HepG2 (cell line): ENCODE results near the gene FAM161A. TPM values are rescaled to one million over a fixed set of nuclear protein-coding genes. Genes with fewer than 3 reads are reported as not detected.

Source experiments
- CREBL2 ChIP-seq: sonication (generic); formaldehyde crosslinking; IDR thresholded peaks from 2 replicates; pipeline ENCODE4 v1.8.1; 2023; ENCODE audit warnings: missing genetic modification reagents, mild to moderate bottlenecking, borderline replicate concordance
- ERF ChIP-seq: IDR thresholded peaks from 2 replicates; pipeline ENCODE4 v1.6.1; 2018; ENCODE audit warnings: missing biosample characterization, missing genetic modification reagents
- GATA4 ChIP-seq: sonication (generic); IDR thresholded peaks from 2 replicates; pipeline ENCODE4 v1.6.1; 2016; ENCODE audit warnings: antibody characterized with exemption, low read depth, borderline replicate concordance
- PRDM10 ChIP-seq: sonication (generic); formaldehyde crosslinking; IDR thresholded peaks from 2 replicates; pipeline ENCODE4 v1.4.0; 2020; ENCODE audit warnings: low read depth, missing genetic modification reagents
- SNAPC5 ChIP-seq: sonication (generic); formaldehyde crosslinking; IDR thresholded peaks from 2 replicates; pipeline ENCODE4 v1.8.1; 2023; ENCODE audit warnings: mild to moderate bottlenecking, missing genetic modification reagents, borderline replicate concordance
- SRSF4 ChIP-seq: fragments of 200-400 bp; formaldehyde crosslinking; IDR thresholded peaks from one replicate; pipeline ENCODE4 v1.6.1; 2018; ENCODE audit warnings: mild to moderate bottlenecking, low read depth, low read length, moderate library complexity; ENCODE audit not compliant: poor library complexity, severe bottlenecking
- ZNF280B ChIP-seq: sonication (generic); formaldehyde crosslinking; IDR thresholded peaks from 2 replicates; pipeline ENCODE4 v1.5.0; 2020; ENCODE audit warnings: missing genetic modification reagents, mild to moderate bottlenecking, borderline replicate concordance
- ZNF609 ChIP-seq: sonication (generic); formaldehyde crosslinking; IDR thresholded peaks from 2 replicates; pipeline ENCODE4 v1.4.0; 2020; ENCODE audit warnings: mild to moderate bottlenecking, missing genetic modification reagents, borderline replicate concordance
- ZUFSP ChIP-seq: sonication (generic); formaldehyde crosslinking; IDR thresholded peaks from 2 replicates; pipeline ENCODE4 v1.9.0; 2021; ENCODE audit warnings: missing genetic modification reagents, mild to moderate bottlenecking, borderline replicate concordance
- polyA plus RNA-seq, 8 experiments: library from polyadenylated mRNA; depleted of rRNA in 3 of 8; stranded (reverse) in 7 of 8; unstranded in 1 of 8; fragments of >200 nt; fragmentation: Illumina TruSeq in 4 of 8; extraction: Trizol in 4 of 8; gene quantifications; 2 replicates each; pipeline versions ENCODE4 v1.2.1 to v1.2.3, GENCODE V29; 2011 to 2016; ENCODE audit warnings: low read depth in 4 of 8, missing spikeins in 1 of 8, mixed read lengths in 1 of 8; ENCODE audit not compliant: insufficient read depth in 1 of 8
- total RNA-seq, 5 experiments: library from RNA; depleted of rRNA; stranded (reverse); fragments of >200 nt; fragmentation: Illumina TruSeq; extraction: Trizol; gene quantifications; 2 replicates each; pipeline ENCODE4 v1.2.3, GENCODE V29; 2016; ENCODE audit warnings: low read depth in 1 of 5
- TF ChIP-seq, protein P1 (sequence below): sonication (generic); formaldehyde crosslinking; IDR thresholded peaks from 2 replicates; pipeline ENCODE4 v1.5.1; 2020; ENCODE audit warnings: missing genetic modification reagents, mild to moderate bottlenecking, borderline replicate concordance

Gene FAM161A
- total and polyA plus RNA-seq, 2 of the 13 experiments (the other 11 are each of a cell fraction or from before 2014, with no cell fraction given): 2.7 to 3.4 TPM

DNA sequence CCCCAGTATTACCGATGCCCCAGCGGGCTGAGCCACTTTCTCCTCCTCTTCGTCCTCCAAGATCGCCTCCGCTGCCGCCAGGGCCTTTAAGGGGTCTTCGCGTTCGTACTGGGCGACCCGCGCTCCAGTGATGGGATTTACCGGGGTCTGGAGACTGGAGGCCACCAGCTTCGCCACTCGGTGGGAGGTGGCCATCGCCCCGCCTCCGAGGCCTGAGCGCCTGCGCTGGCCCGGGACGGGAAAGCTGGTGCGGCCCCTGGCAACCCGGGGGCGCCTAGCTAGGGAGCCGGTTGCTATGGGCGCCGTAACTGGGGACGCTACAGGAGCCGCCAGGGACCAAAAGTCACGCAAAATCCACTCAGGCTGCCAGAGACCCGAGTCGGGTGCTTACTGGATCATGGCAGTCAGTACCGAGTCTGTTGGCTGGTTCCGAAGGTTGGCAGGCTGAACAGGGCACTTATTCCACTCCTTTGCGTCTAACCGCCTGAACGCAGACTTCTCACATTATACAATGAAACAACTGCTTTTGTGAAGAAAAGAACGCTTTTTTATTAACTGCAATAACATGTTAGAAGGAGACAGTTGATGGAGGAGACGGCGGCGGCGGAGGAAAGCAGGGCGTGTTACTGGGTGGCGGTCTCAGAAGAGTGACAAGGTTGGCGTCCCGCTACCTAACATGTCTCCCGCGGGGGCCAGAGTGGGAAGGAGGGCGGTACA, at the start of gene FAM161A (continued):
- TF ChIP-seq SRSF4: no peak
- TF ChIP-seq ZNF280B (CRISPR knock-in tag): peak; percentile 82
- TF ChIP-seq SNAPC5 (CRISPR knock-in tag): peak; percentile 71
- 0 out of 2 replicates have a peak, but pooled peaks have one; percentile 58 for TF ChIP-seq ZNF609 (CRISPR knock-in tag)
- no peak for TF ChIP-seq ZUFSP
- TF ChIP-seq, protein P1, sequence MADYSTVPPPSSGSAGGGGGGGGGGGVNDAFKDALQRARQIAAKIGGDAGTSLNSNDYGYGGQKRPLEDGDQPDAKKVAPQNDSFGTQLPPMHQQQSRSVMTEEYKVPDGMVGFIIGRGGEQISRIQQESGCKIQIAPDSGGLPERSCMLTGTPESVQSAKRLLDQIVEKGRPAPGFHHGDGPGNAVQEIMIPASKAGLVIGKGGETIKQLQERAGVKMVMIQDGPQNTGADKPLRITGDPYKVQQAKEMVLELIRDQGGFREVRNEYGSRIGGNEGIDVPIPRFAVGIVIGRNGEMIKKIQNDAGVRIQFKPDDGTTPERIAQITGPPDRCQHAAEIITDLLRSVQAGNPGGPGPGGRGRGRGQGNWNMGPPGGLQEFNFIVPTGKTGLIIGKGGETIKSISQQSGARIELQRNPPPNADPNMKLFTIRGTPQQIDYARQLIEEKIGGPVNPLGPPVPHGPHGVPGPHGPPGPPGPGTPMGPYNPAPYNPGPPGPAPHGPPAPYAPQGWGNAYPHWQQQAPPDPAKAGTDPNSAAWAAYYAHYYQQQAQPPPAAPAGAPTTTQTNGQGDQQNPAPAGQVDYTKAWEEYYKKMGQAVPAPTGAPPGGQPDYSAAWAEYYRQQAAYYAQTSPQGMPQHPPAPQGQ: no peak
- peak; percentile 75; the same call in 1 of the 2 replicates for TF ChIP-seq ERF (CRISPR knock-in tag)
- 0 out of 2 replicates have a peak, but pooled peaks have one; percentile 23 for TF ChIP-seq PRDM10 (CRISPR knock-in tag)
- TF ChIP-seq GATA4: no peak
- no peak; the same call in 1 of the 2 replicates for TF ChIP-seq CREBL2 (CRISPR knock-in tag)
